GM19099 (cell line): Measurements from ENCODE around the gene LEMD1.

Source experiments
- POLR2A ChIP-seq: IDR thresholded peaks from 3 replicates; pipeline ENCODE4 v1.6.1; 2011; ENCODE audit warnings: low read depth; ENCODE audit not compliant: insufficient read length; ENCODE audit errors: extremely low read depth

Gene LEMD1

DNA sequence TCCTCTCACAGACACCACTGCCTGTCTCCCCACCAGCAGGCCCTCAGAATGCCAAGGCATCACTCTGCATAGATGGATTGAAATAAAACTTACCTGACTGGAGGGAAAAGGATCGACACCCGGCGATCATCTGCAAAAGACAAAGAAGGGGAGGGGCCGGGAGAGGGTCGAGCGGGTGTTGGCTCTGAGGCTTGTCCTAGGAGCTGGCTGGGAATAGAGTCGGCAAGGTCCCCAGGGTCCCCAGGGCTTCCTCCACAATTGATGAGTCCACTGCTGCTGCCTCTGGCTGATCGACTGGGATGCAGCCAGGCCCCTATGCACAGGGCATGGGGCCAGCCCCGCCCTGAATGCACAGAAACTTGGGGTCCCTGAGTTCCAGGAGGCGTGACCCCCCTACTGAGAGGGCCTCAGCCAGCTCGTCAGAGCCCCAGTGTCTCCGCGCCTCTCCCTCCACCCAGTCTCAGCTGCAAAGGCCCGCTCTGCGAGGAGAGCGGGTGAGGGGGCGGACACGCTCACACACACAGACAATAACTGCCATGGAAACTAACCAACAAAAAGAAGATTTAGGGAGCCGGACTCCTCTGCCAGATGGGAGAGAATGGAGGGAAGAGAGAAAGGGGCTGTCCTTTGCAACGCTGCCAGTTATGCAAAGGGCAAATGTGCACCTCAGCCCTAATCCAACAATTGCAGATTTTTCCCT is 65.3 kb downstream of the LEMD1 start, which contains the start of gene KLHDC8A:
KLHDC8A (minus strand) TSS at position 483 of the 700 bp plus-strand sequence. CDS start 13,318 bp downstream, outside the sequence.
- no peak for TF ChIP-seq POLR2A

GRCh38 chr1:205355075-205355453 is 66.8 kb downstream of the LEMD1 start:
- TF ChIP-seq POLR2A = no peak

DNA sequence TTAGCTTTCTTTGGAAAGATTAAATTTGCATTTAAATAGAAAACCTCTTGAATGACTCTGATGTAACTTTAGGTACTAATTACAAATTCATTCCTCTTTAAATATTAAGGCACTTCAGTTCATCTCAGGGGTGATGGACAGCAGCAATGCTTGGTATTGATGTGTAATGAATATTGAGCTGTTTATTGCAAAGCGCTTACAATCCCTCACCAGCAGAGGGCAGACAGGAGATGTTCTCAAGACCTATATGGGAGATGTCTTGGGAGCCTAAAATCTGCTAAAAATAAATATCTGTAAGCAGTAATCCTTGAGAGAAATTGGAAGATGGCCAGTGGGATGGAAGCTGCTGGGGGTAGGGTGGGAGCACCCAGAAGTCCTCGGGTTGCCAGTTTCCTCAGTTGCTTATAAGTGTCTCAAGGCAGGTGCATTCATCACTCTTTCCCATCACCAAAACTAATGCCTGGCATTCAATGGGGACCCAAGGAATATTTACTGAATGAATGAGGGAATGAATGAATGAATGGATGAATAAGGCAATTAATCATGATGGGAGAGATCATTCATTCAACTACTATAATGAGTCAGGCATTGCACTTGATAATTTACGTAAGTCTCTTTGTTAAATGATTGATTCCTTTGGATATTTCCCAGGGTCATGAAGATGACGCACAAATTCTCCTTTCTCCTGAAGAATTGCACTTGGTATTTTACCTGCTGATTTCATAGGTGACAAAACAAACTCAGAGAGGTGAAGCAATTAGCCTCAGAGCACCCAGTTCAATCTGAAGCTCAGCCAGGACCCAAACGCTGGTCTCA is 67.4 kb downstream of the LEMD1 start:
- no peak for TF ChIP-seq POLR2A

GRCh38 chr1:205353612-205354011 is 68.2 kb downstream of the LEMD1 start:
- TF ChIP-seq POLR2A = no peak

GRCh38 chr1:205353191-205353590 is 68.7 kb downstream of the LEMD1 start:
- no peak for TF ChIP-seq POLR2A

DNA sequence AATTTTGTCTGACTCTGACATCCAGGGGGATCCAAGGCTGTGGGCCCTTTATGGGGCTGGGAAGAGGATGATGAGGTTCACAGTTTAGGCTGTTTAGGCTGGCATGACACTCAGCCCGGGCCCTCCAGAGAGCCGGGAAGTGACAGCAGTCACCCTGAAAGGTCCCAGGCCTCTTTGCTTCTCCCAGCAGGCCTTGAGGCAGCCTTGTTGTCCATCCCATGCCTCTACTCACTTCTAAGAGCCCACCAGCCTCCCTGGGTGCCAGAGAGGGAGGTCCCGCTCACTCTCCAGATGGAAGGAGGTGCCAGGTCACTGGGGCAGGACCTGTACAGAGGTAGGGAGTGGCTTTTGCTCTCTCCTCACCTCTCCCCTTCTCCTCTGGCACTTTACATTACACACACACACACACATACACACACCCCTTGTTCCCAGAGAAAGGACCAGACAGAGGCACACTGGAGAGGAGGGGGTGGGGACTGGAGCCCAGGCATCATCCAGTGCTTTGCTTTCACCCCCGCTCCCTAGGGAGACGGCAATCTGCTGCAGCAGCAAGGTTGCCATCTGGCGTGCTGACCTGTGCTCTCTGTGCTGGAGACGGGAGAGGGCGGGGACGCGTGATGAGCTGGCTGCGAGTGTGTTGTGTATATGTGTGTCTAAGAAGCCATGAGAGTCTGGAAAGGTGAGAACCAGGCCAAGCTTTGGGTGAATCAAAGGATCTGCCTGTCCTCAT is 69.7 kb downstream of the LEMD1 start:
- TF ChIP-seq POLR2A = no peak

DNA sequence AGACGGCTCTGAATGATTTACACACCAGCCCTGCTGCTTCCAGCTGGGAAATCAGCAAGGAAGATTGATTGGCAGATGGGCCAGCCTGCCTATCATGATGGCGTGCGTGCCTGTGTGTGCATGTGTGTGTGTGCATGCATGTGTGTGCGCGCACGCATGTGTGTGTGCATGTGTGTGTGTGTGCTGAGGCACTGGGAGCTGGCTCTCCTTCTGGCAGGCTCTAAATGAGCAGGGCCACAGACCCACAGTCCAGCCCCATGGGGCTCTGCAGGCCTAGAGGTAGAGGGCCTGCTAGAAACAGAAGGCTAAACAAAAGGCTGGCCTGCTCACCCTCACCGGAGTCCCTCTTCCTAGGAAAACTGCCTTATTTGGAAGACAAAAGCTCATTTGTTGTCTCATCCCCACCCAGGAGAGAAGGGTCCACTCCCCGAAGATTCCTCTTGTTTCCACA is 71.1 kb downstream of the LEMD1 start:
- no peak for TF ChIP-seq POLR2A

DNA sequence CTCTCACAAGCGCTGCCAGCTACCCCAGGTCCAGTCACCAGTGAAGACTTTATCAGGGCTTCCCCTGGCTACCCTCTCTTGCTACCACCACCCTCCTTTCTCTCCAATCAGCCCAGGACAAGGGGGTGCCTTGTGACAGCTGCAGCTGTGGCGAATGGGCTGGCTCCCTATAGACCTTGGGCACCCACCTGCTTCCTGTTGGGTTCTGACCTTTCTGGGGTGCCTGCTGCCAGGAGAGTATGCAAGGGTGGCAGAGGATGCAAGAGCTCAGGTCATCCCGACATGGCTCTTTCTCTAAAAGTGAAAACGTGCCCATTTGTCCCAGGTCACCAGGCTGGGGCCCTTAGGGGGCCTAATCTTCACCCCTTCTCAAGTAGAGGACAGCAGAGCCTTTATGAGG is 71.7 kb downstream of the LEMD1 start:
- no peak for TF ChIP-seq POLR2A

GRCh38 chr1:205348554-205349487 is 73.0 kb downstream of the LEMD1 start:
- no peak for TF ChIP-seq POLR2A

- no peak for TF ChIP-seq POLR2A
Observed at GRCh38 chr1:205346956-205347574, 74.8 kb downstream of the LEMD1 start.

- TF ChIP-seq POLR2A = no peak
Observed at GRCh38 chr1:205345761-205346160, 76.1 kb downstream of the LEMD1 start.

DNA sequence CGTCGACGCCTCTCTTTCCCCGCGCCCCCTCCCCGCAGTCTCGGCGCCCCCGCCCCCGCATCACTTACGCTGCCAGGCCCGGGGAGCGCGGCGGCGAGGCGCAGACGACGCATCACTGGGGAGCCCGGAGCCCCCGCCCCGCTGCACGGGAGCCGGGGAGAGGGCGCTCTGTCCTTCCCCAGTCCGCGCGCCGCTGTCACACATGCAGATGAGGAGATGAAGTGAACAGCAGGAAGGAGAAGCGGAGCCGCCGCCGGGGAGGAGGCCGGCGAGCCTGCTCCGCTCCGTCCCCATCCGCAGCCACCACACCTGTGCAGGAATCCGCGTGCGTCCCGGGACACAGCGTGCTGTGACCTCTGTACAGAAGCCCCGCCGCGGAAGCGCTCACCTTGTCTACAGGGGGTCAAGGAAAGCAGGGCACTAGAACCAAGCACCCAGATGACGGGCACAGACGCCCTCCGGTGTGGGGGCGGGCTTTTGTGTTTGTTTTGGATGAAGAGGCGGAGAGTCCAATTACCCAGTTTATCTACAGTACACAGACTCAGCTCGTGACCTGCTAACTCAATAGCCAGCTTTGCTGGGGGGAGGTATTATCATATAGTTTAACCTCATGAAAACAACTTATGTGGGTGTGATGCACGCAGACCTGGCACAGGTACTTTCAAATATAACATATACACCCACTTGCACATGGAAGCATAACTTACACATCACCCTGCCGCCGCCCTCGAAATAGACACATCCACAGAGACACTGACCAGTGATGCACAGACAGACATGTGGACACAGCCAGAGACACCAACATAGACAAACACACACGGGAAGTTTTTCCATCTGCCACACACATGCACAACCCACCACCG is 77.6 kb downstream of the LEMD1 start:
- no peak for TF ChIP-seq POLR2A
